Osteoblast (primary cell): ENCODE results near the gene FAS. TPM values are rescaled to one million over a fixed set of nuclear protein-coding genes. Genes with fewer than 3 reads are reported as not detected.
A peak's percentile ranks its signal among the peaks of the same experiment; 100 is the strongest.

Source experiments
- DNase-seq: peaks from one replicate; pipeline ENCODE4 v3.0.0; 2011; ENCODE audit warnings: low spot score, mixed read lengths; ENCODE audit not compliant: insufficient read length; ENCODE audit errors: missing footprints
- H2AFZ ChIP-seq: 2 replicates; pipeline ENCODE4 v1.6.0; 2011; ENCODE audit warnings: mild to moderate bottlenecking, low read length
- H3K27ac ChIP-seq: 2 replicates; pipeline ENCODE4 v1.5.1; 2011; ENCODE audit warnings: mild to moderate bottlenecking, low read depth, low read length, moderate library complexity
- H3K27me3 ChIP-seq: 2 replicates; pipeline ENCODE4 v1.6.0; 2012; ENCODE audit warnings: mild to moderate bottlenecking, control low read depth, inconsistent platforms, low read length, moderate library complexity; ENCODE audit not compliant: insufficient read depth
- H3K36me3 ChIP-seq: 2 replicates; pipeline ENCODE4 v1.5.1; 2011; ENCODE audit warnings: mild to moderate bottlenecking, low read length, control low read depth, moderate library complexity; ENCODE audit not compliant: insufficient read depth
- H3K4me1 ChIP-seq: 2 replicates; pipeline ENCODE4 v1.5.1; 2011; ENCODE audit warnings: mild to moderate bottlenecking, low read length, control low read depth, moderate library complexity; ENCODE audit not compliant: insufficient read depth
- H3K4me2 ChIP-seq: 2 replicates; pipeline ENCODE4 v1.6.0; 2011; ENCODE audit warnings: mild to moderate bottlenecking, low read length; ENCODE audit not compliant: insufficient read depth
- H3K4me3 ChIP-seq: fragments of 200-600 bp; sonication (generic); 3 replicates; pipeline ENCODE4 v1.5.1; 2012; ENCODE audit warnings: mild to moderate bottlenecking, low read length, inconsistent platforms; ENCODE audit not compliant: insufficient read depth
- H3K79me2 ChIP-seq: 2 replicates; pipeline ENCODE4 v1.6.0; 2012; ENCODE audit warnings: mild to moderate bottlenecking, low read length, control low read depth, inconsistent platforms; ENCODE audit not compliant: insufficient read depth
- H3K9me3 ChIP-seq: 2 replicates; pipeline ENCODE4 v1.5.1; 2011; ENCODE audit warnings: low read depth, low read length, control low read depth
- H4K20me1 ChIP-seq: 2 replicates; pipeline ENCODE4 v1.6.0; 2012; ENCODE audit warnings: mild to moderate bottlenecking, low read length, control low read depth; ENCODE audit not compliant: insufficient read depth
- CTCF ChIP-seq: IDR thresholded peaks from 2 replicates; pipeline ENCODE4 v1.5.1; 2011; ENCODE audit warnings: mild to moderate bottlenecking, low read depth, low read length, moderate library complexity; ENCODE audit errors: extremely low read depth
- total RNA-seq: library from RNA; depleted of rRNA; stranded (reverse); fragments of >200 nt; gene quantifications from 2 replicates; pipeline ENCODE4 v1.2.3, GENCODE V29; 2012

Gene FAS
- total RNA-seq, 1 donor, result 49.6 TPM

- Histone ChIP-seq H3K27ac (no peak overlapping the region), H3K79me2 (peaks cover 4% of the 10 kb centered on the region), H3K36me3 (no peaks in the 10 kb centered on the region), H3K4me3 (no peak overlapping the region), H3K27me3 (no peaks in the 10 kb centered on the region), H4K20me1 (no peaks in the 10 kb centered on the region), H3K4me2 (peak overlapping the region; percentile 2), H2AFZ (no peak overlapping the region), H3K9me3 (no peaks in the 10 kb centered on the region), H3K4me1 (peaks cover 14% of the 10 kb centered on the region)
- TF ChIP-seq CTCF, result no peak
- DNase-seq, result no peak
These were observed 22.2 kb upstream of the FAS start for GRCh38 chr10:88968391-88968790.

- H3K4me2 ChIP-seq, result no peak overlapping the region
- no peak for TF ChIP-seq CTCF
- H3K27me3 ChIP-seq, result no peaks in the 10 kb centered on the region
- H4K20me1 ChIP-seq, result no peaks in the 10 kb centered on the region
- peaks cover 11% of the 10 kb centered on the region for H3K79me2 ChIP-seq
- no peaks in the 10 kb centered on the region for H3K36me3 ChIP-seq
- no peak overlapping the region for H2AFZ ChIP-seq
- no peak for DNase-seq
- no peaks in the 10 kb centered on the region for H3K9me3 ChIP-seq
- H3K4me3 ChIP-seq, result no peak overlapping the region
- no peak overlapping the region for H3K27ac ChIP-seq
- H3K4me1 ChIP-seq, result peaks cover 28% of the 10 kb centered on the region
These were observed 19.2 kb upstream of the FAS start for GRCh38 chr10:88971221-88972061.

GRCh38 chr10:88974012-88974411 is 16.6 kb upstream of the FAS start:
- Histone ChIP-seq H3K4me3 (no peak overlapping the region), H4K20me1 (no peaks in the 10 kb centered on the region), H3K27ac (peak overlapping the region; percentile 60), H3K9me3 (no peaks in the 10 kb centered on the region), H3K4me1 (peaks cover 22% of the 10 kb centered on the region), H3K79me2 (peaks cover 11% of the 10 kb centered on the region), H3K36me3 (no peaks in the 10 kb centered on the region), H2AFZ (no peak overlapping the region), H3K27me3 (no peaks in the 10 kb centered on the region), H3K4me2 (peak overlapping the region; percentile 75)
- no peak for TF ChIP-seq CTCF
- DNase-seq, result no peak
